GM12801 (cell line): Measurements from ENCODE around the gene CCSER2.

Experiments
- CTCF ChIP-seq: IDR thresholded peaks from one replicate; pipeline ENCODE4 v1.5.1; 2011; ENCODE audit warnings: control low read depth; ENCODE audit not compliant: insufficient read length; ENCODE audit errors: extremely low read depth

CCSER2 gene

GRCh38 chr10:84531396-84531795 lies 203.0 kb downstream of the CCSER2 start:
- no peak for TF ChIP-seq CTCF

GRCh38 chr10:84534168-84534567 lies 205.8 kb downstream of the CCSER2 start:
- TF ChIP-seq CTCF: no peak

GRCh38 chr10:84537447-84537931 lies 209.1 kb downstream of the CCSER2 start:
- TF ChIP-seq CTCF: no peak

GRCh38 chr10:84538036-84538435 lies 209.6 kb downstream of the CCSER2 start:
- TF ChIP-seq CTCF: no peak

- TF ChIP-seq CTCF: no peak
These were observed 210.8 kb downstream of the CCSER2 start for GRCh38 chr10:84539216-84539615.

GRCh38 chr10:84540022-84540616 lies 211.7 kb downstream of the CCSER2 start:
- TF ChIP-seq CTCF: no peak

- TF ChIP-seq CTCF: no peak
These were observed 212.4 kb downstream of the CCSER2 start for GRCh38 chr10:84540617-84541288.
